Esophagus muscularis mucosa (tissue), 4 donors: ENCODE measurements around the gene CCDC74B.
"Not testable (repeated sequence)": the region's sequence is repeated elsewhere in the genome, so short reads cannot be mapped to it uniquely, and the experiment has no call there.

Source experiments
- CTCF ChIP-seq, 3 experiments: fragments of 200-600 bp in 2 of 3; fragments of 450-650 bp in 1 of 3; sonication (generic) in 2 of 3; IDR thresholded peaks; one replicate each; pipeline ENCODE4 v1.5.1; 2017 to 2019; ENCODE audit warnings: antibody characterized with exemption in 3 of 3, mild to moderate bottlenecking in 2 of 3, moderate library complexity in 1 of 3
- EP300 ChIP-seq: sonication (generic); formaldehyde crosslinking; IDR thresholded peaks from one replicate; pipeline ENCODE4 v1.6.1; 2017; ENCODE audit warnings: antibody characterized with exemption
- POLR2A ChIP-seq: fragments of 450-650 bp; IDR thresholded peaks from one replicate; pipeline ENCODE4 v1.6.1; 2017; ENCODE audit warnings: antibody characterized with exemption, moderate library complexity, mild to moderate bottlenecking, low read depth
- POLR2AphosphoS5 ChIP-seq, 2 donors: sonication (generic); formaldehyde crosslinking; IDR thresholded peaks; one replicate each; pipeline ENCODE4 v1.6.1; 2017; ENCODE audit warnings: antibody characterized with exemption in 2 of 2

- TF ChIP-seq CTCF (IDR thresholded peaks at IDR 0.05); POLR2A; EP300; POLR2AphosphoS5 (IDR thresholded peaks at IDR 0.05): not testable (repeated sequence)
Observed at GRCh38 chr2:130128464-130128863, 16.4 kb downstream of the CCDC74B start.
